ENCODE measurements around the gene NEDD4.

NEDD4 gene

GRCh38 chr15:55990516-55990915 is 2.9 kb downstream of the NEDD4 start:
- Histone ChIP-seq H3K9ac (ENCODE audit: low read length) (peak overlapping the region; percentile 84), H2BK15ac (ENCODE audit: low read depth, poor library complexity, severe bottlenecking) (no peak overlapping the region), H2BK120ac (ENCODE audit: low read depth, low read length) (no peak overlapping the region), H4K8ac (ENCODE audit: low read length) (no peak overlapping the region), H3K4me1 (ENCODE audit: control insufficient read depth, insufficient read depth, low read depth, low read length) (peaks cover 2% of the 10 kb centered on the region), H3K14ac (ENCODE audit: low read length in 2 of 2) (no peak overlapping the region), H3K9me3 (ENCODE audit: control insufficient read depth, low read length) (no peaks in the 10 kb centered on the region), H4K91ac (ENCODE audit: low read length) (no peak overlapping the region), H3K4ac (ENCODE audit: low read depth in 1 of 2, low read length in 2 of 2) (no peak overlapping the region), H3K18ac (ENCODE audit: low read depth in 1 of 2, low read length in 2 of 2) (no peak overlapping the region), H3K79me1 (replicated peaks; ENCODE audit: low read length, poor library complexity, severe bottlenecking) (peaks cover 13% of the 10 kb centered on the region), H3K27me3 (ENCODE audit: control insufficient read depth in 1 of 2, insufficient read depth in 1 of 2, low read length in 2 of 2) (no peaks in the 10 kb centered on the region), H3K4me2 (ENCODE audit: low read length, poor library complexity, severe bottlenecking) (no peak overlapping the region), H3K4me3 (ENCODE audit: insufficient read depth in 1 of 2, low read depth in 1 of 2, low read length in 2 of 2) (peak overlapping the region in 1 of 2 experiments; percentile 36), H3K36me3 (ENCODE audit: control insufficient read depth in 1 of 2, insufficient read depth in 2 of 2, low read depth in 1 of 2, low read length in 2 of 2) (no peaks in the 10 kb centered on the region), H3K23ac (ENCODE audit: low read length in 2 of 2) (no peak overlapping the region), H3K27ac (ENCODE audit: low read length, poor library complexity, severe bottlenecking) (no peak overlapping the region), H2AFZ (ENCODE audit: low read depth, low read length) (no peak overlapping the region), H2BK5ac (ENCODE audit: low read depth, low read length, poor library complexity, severe bottlenecking) (no peak overlapping the region), H2BK12ac (ENCODE audit: low read length in 2 of 2) (no peak overlapping the region), H2AK5ac (ENCODE audit: low read length, severe bottlenecking) (no peak overlapping the region)
- 95% methylated on average over 1 of the region's 2 CpGs for WGBS
- no peak for DNase-seq

- no peak overlapping the region for H2BK120ac ChIP-seq (ENCODE audit: low read depth, low read length)
- H2AK5ac ChIP-seq (ENCODE audit: low read length, severe bottlenecking) = no peak overlapping the region
- H2AFZ ChIP-seq (ENCODE audit: low read depth, low read length) = no peak overlapping the region
- no peak for DNase-seq
- no peak overlapping the region for H3K27ac ChIP-seq (ENCODE audit: low read length, poor library complexity, severe bottlenecking)
- no peaks in the 10 kb centered on the region for H3K27me3 ChIP-seq (ENCODE audit: control insufficient read depth in 1 of 2, insufficient read depth in 1 of 2, low read length in 2 of 2)
- H4K8ac ChIP-seq (ENCODE audit: low read length) = no peak overlapping the region
- H3K4me2 ChIP-seq (ENCODE audit: low read length, poor library complexity, severe bottlenecking) = no peak overlapping the region
- H3K18ac ChIP-seq (ENCODE audit: low read depth in 1 of 2, low read length in 2 of 2) = no peak overlapping the region
- H2BK12ac ChIP-seq (ENCODE audit: low read length in 2 of 2) = no peak overlapping the region
- no peak overlapping the region for H3K4me3 ChIP-seq (ENCODE audit: insufficient read depth in 1 of 2, low read depth in 1 of 2, low read length in 2 of 2)
- no peak overlapping the region for H4K91ac ChIP-seq (ENCODE audit: low read length)
- WGBS = 100% methylated on average over 2 of the region's 2 CpGs
- H2BK5ac ChIP-seq (ENCODE audit: low read depth, low read length, poor library complexity, severe bottlenecking) = no peak overlapping the region
- H3K23ac ChIP-seq (ENCODE audit: low read length in 2 of 2) = no peak overlapping the region
- no peaks in the 10 kb centered on the region for H3K4me1 ChIP-seq (ENCODE audit: control insufficient read depth, insufficient read depth, low read depth, low read length)
- no peaks in the 10 kb centered on the region for H3K9me3 ChIP-seq (ENCODE audit: control insufficient read depth, low read length)
- no peak overlapping the region for H2BK15ac ChIP-seq (ENCODE audit: low read depth, poor library complexity, severe bottlenecking)
- H3K9ac ChIP-seq (ENCODE audit: low read length) = no peak overlapping the region
- H3K14ac ChIP-seq (ENCODE audit: low read length in 2 of 2) = no peak overlapping the region
- no peaks in the 10 kb centered on the region for H3K36me3 ChIP-seq (ENCODE audit: control insufficient read depth in 1 of 2, insufficient read depth in 2 of 2, low read depth in 1 of 2, low read length in 2 of 2)
- peaks cover 18% of the 10 kb centered on the region for H3K79me1 ChIP-seq (replicated peaks; ENCODE audit: low read length, poor library complexity, severe bottlenecking)
- H3K4ac ChIP-seq (ENCODE audit: low read depth in 1 of 2, low read length in 2 of 2) = no peak overlapping the region
These were observed 4.0 kb downstream of the NEDD4 start for GRCh38 chr15:55989383-55989782.

- H3K36me3 ChIP-seq (ENCODE audit: control insufficient read depth in 1 of 2, insufficient read depth in 2 of 2, low read depth in 1 of 2, low read length in 2 of 2) = no peaks in the 10 kb centered on the region
- H3K27me3 ChIP-seq (ENCODE audit: control insufficient read depth in 1 of 2, insufficient read depth in 1 of 2, low read length in 2 of 2) = no peaks in the 10 kb centered on the region
- H2AK5ac ChIP-seq (ENCODE audit: low read length, severe bottlenecking) = no peak overlapping the region
- no peak overlapping the region for H4K8ac ChIP-seq (ENCODE audit: low read length)
- no peak overlapping the region for H2AFZ ChIP-seq (ENCODE audit: low read depth, low read length)
- H3K23ac ChIP-seq (ENCODE audit: low read length in 2 of 2) = no peak overlapping the region
- no peak overlapping the region for H4K91ac ChIP-seq (ENCODE audit: low read length)
- peaks cover 19% of the 10 kb centered on the region for H3K79me1 ChIP-seq (replicated peaks; ENCODE audit: low read length, poor library complexity, severe bottlenecking)
- H2BK15ac ChIP-seq (ENCODE audit: low read depth, poor library complexity, severe bottlenecking) = no peak overlapping the region
- H3K4me3 ChIP-seq (ENCODE audit: insufficient read depth in 1 of 2, low read depth in 1 of 2, low read length in 2 of 2) = no peak overlapping the region
- no peak overlapping the region for H2BK120ac ChIP-seq (ENCODE audit: low read depth, low read length)
- WGBS = no CpG with 5 or more reads among the region's 2 CpGs
- no peak overlapping the region for H3K4ac ChIP-seq (ENCODE audit: low read depth in 1 of 2, low read length in 2 of 2)
- no peak overlapping the region for H3K27ac ChIP-seq (ENCODE audit: low read length, poor library complexity, severe bottlenecking)
- no peak for DNase-seq
- no peak overlapping the region for H3K9ac ChIP-seq (ENCODE audit: low read length)
- H3K14ac ChIP-seq (ENCODE audit: low read length in 2 of 2) = no peak overlapping the region
- no peak overlapping the region for H3K4me2 ChIP-seq (ENCODE audit: low read length, poor library complexity, severe bottlenecking)
- no peak overlapping the region for H3K18ac ChIP-seq (ENCODE audit: low read depth in 1 of 2, low read length in 2 of 2)
- no peaks in the 10 kb centered on the region for H3K4me1 ChIP-seq (ENCODE audit: control insufficient read depth, insufficient read depth, low read depth, low read length)
- no peaks in the 10 kb centered on the region for H3K9me3 ChIP-seq (ENCODE audit: control insufficient read depth, low read length)
- no peak overlapping the region for H2BK5ac ChIP-seq (ENCODE audit: low read depth, low read length, poor library complexity, severe bottlenecking)
- no peak overlapping the region for H2BK12ac ChIP-seq (ENCODE audit: low read length in 2 of 2)
These were observed 11.7 kb downstream of the NEDD4 start for GRCh38 chr15:55981582-55982249.

GRCh38 chr15:55980511-55980910 is 12.9 kb downstream of the NEDD4 start:
- DNase-seq = no peak
- Histone ChIP-seq H4K91ac (ENCODE audit: low read length) (no peak overlapping the region), H2BK5ac (ENCODE audit: low read depth, low read length, poor library complexity, severe bottlenecking) (no peak overlapping the region), H3K4me3 (ENCODE audit: insufficient read depth in 1 of 2, low read depth in 1 of 2, low read length in 2 of 2) (no peak overlapping the region), H3K14ac (ENCODE audit: low read length in 2 of 2) (no peak overlapping the region), H3K18ac (ENCODE audit: low read depth in 1 of 2, low read length in 2 of 2) (no peak overlapping the region), H3K4me2 (ENCODE audit: low read length, poor library complexity, severe bottlenecking) (no peak overlapping the region), H2BK120ac (ENCODE audit: low read depth, low read length) (no peak overlapping the region), H3K27ac (ENCODE audit: low read length, poor library complexity, severe bottlenecking) (no peak overlapping the region), H3K4me1 (ENCODE audit: control insufficient read depth, insufficient read depth, low read depth, low read length) (no peaks in the 10 kb centered on the region), H3K23ac (ENCODE audit: low read length in 2 of 2) (no peak overlapping the region), H2BK15ac (ENCODE audit: low read depth, poor library complexity, severe bottlenecking) (no peak overlapping the region), H3K79me1 (replicated peaks; ENCODE audit: low read length, poor library complexity, severe bottlenecking) (peaks cover 16% of the 10 kb centered on the region), H2BK12ac (ENCODE audit: low read length in 2 of 2) (no peak overlapping the region), H2AFZ (ENCODE audit: low read depth, low read length) (no peak overlapping the region), H3K9me3 (ENCODE audit: control insufficient read depth, low read length) (no peaks in the 10 kb centered on the region), H3K4ac (ENCODE audit: low read depth in 1 of 2, low read length in 2 of 2) (no peak overlapping the region), H3K36me3 (ENCODE audit: control insufficient read depth in 1 of 2, insufficient read depth in 2 of 2, low read depth in 1 of 2, low read length in 2 of 2) (no peaks in the 10 kb centered on the region), H3K9ac (ENCODE audit: low read length) (no peak overlapping the region), H4K8ac (ENCODE audit: low read length) (no peak overlapping the region), H3K27me3 (ENCODE audit: control insufficient read depth in 1 of 2, insufficient read depth in 1 of 2, low read length in 2 of 2) (no peaks in the 10 kb centered on the region), H2AK5ac (ENCODE audit: low read length, severe bottlenecking) (no peak overlapping the region)
- 100% methylated on average over 3 of the region's 4 CpGs for WGBS

All from mesenchymal stem cell (in vitro differentiated cells and primary cell).